Measurements from ENCODE around the gene CYP11A1.

GRCh38 chr15:74364936-74365597 is 2.4 kb downstream of the CYP11A1 start:
- no peak for TF ChIP-seq CTCF (IDR thresholded peaks at IDR 0.05; ENCODE audit: insufficient read depth, low read length)
- no peak for TF ChIP-seq GABPA (IDR thresholded peaks at IDR 0.05; ENCODE audit: low read depth)

Data from HL-60 (cell line).